HG02798 (cell line): Measurements from ENCODE around the gene KCNT2.
"Not testable (repeated sequence)": the region's sequence is repeated elsewhere in the genome, so short reads cannot be mapped to it uniquely, and the experiment has no call there.

Experiments
- ATAC-seq: cut with Tn5 transposase; IDR thresholded peaks from one replicate; pipeline ENCODE4 v1.9.1; 2021; ENCODE audit warnings: mild to moderate bottlenecking; ENCODE audit not compliant: unreplicated experiment, poor library complexity

The KCNT2 gene

GRCh38 chr1:196608390-196609369 is at the start of gene KCNT2:
Gene KCNT2, minus strand, starts transcription at chr1:196608440. Its CDS starts 131 bp downstream, at chr1:196608309.
- no peak for ATAC-seq

DNA sequence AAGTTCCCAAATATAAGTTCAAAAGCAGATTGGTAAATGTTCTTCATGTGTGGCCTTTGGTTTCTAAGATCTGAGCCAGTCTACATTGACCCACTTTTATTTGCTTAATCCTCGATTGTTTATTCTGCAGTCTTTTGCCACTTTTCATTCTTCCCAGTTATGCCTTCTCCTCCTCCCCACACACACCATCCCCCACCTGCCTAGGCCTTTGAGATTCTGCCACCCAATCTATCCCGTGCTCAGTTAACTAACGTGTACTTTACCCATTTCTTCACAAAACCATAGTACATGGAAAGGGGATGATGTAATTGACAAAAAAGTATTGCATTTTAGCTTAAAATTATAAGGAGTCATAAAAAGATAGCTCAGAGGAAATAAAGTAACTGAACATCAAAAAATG is 47.3 kb upstream of the KCNT2 start:
- no peak for ATAC-seq

GRCh38 chr1:196655071-196655470 is 46.8 kb upstream of the KCNT2 start:
- ATAC-seq = no peak

GRCh38 chr1:196654271-196654670 is 46.0 kb upstream of the KCNT2 start:
- ATAC-seq = no peak

- no peak for ATAC-seq
These were observed 43.5 kb upstream of the KCNT2 start, which contains the start of gene CFH for GRCh38 chr1:196651637-196652215. Gene CFH, plus strand, starts transcription at chr1:196652043. Its CDS starts 75 bp downstream, at chr1:196652118.

DNA sequence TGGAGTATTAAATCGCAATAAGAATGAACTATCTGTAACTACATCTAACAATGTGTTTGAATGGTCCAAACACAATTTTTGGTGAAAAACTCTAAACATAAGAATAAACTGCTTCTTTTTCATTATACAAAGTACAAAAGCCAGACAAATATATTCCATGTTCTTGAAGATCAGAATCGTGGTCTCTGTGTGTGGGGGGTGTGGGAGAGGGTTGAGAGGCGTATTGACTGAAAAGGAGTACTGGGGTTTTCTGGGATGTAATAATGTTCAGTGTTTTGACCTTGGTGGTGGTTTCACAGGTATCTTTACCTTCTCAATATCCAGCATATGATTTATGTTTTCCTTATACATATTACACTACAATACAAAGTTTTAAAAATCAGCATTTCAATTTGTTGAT is 42.8 kb upstream of the KCNT2 start:
- ATAC-seq = no peak

GRCh38 chr1:196650403-196650802 is 42.2 kb upstream of the KCNT2 start:
- no peak for ATAC-seq

DNA sequence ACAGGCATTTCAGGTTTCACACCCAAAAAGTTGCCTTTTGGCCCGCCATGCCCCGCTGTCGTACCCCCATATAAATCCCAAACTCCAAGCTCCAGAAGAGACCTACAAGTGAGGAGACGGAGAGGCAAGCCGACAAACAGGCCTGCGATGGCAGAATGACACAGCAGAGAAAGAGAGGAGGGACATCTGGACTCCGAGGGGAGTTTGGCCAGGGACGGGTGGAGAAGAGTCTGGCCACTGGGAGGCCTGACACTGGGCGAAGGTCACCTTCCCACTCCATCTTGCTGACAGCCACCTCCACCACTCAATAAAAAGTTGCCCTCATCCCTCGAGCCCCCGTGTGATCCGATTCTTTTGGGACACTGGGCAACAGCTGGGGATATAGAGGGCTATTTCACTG is 41.8 kb upstream of the KCNT2 start:
- no peak for ATAC-seq

DNA sequence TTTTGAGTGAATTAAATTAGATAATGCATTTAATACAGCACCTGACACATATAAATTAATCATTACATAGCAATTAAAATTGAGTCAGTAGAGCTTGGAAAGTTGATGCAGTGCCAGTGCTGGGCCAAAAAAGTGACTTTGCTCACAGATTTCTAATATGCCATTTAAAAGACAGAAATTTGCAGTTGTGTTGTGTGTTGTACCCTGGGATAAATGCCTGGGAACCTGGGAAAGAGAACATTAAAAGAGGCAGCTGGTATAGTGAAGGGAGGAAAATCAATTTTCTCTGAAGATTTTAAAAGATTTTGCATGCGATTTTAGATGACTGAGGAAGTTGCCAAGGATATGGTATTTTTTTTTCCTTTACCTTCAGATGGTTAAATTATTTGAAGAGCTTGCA is 32.7 kb upstream of the KCNT2 start:
- ATAC-seq = no peak

GRCh38 chr1:196639291-196639690 is 31.1 kb upstream of the KCNT2 start:
- ATAC-seq = not testable (repeated sequence)

- no peak for ATAC-seq
These were observed 30.2 kb upstream of the KCNT2 start for GRCh38 chr1:196638466-196638865.

DNA sequence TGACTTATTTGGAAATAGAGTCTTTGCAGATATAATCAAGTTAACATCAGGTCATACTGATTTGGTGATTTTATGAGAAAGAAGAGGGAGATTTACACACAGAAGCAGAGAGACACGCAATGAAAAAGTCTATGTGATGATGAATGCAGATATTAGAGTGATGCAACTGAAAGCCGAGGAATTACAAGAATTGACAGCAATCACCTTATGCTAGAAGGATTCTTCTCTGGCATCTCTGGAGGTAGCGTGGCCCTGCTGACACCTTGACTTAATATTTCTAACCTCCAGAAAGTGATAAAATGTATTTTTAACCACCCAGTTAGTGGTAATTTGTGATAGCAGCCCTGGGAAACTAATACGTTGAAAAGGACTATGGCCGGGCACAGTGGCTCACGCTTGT is 29.4 kb upstream of the KCNT2 start:
- no peak for ATAC-seq

DNA sequence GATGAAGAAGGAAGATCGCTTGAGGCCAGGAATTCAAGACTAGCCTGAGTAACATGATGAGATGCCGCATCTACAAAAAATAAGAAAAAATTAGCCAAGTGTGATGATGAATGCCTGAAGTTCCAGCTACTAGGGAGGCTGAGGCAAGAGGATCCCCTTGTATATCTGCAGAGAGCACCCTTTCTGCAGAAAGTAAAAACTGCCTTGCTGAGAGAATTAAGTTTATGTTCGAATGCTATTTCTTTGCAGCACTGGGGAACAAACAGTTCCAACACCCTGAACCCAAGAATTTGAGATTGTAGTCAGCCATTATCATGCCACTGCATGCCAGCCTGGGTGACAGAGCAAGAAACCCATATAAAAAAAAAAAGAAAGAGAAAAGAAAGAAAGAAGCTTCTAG is 20.6 kb upstream of the KCNT2 start:
- no peak for ATAC-seq

- no peak for ATAC-seq
These were observed 14.8 kb upstream of the KCNT2 start for GRCh38 chr1:196623079-196623478.

GRCh38 chr1:196619721-196620120 is 11.5 kb upstream of the KCNT2 start:
- no peak for ATAC-seq

DNA sequence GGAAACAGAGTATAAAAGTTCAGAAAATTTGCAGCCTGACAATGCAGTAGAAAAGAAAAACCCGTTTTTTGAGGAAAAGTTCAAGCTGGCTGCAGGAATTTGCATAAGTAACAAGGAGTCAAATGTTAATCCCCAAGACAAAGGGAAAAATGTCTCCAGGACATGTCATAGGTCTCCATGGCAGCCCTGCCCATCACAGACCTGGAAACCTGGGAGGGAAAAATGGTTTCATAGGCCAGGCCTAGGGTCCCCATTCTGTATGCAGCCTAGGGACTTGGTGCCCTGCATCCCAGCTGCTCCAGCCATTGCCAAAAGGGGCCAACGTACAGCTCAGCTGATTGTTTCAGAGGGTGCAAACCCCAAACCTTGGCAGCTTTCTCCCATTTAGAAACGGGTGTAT is 3.6 kb upstream of the KCNT2 start:
- no peak for ATAC-seq

GRCh38 chr1:196609370-196609737 is 1.1 kb upstream of the KCNT2 start:
- no peak for ATAC-seq

- ATAC-seq = no peak
These were observed 259 bp downstream of the KCNT2 start for GRCh38 chr1:196607981-196608380.

DNA sequence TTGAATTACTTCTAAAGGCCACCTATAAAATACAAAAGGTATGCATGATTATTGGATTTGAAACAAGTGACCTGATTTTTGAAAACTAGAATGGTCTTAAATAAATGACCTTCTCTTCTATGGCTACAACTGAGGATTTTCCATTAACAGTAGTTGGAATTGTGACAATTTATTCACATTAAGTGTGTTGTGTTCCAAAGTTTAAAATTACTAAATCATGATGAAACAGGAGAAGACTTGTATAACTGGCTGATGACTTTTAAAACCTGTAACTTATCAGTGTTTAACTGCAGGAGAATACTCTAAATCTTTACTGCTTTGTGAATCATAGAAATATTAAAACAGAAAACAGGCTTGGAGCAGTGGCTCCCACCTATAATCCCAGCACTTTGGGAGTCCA is 4.6 kb downstream of the KCNT2 start:
- ATAC-seq = no peak

DNA sequence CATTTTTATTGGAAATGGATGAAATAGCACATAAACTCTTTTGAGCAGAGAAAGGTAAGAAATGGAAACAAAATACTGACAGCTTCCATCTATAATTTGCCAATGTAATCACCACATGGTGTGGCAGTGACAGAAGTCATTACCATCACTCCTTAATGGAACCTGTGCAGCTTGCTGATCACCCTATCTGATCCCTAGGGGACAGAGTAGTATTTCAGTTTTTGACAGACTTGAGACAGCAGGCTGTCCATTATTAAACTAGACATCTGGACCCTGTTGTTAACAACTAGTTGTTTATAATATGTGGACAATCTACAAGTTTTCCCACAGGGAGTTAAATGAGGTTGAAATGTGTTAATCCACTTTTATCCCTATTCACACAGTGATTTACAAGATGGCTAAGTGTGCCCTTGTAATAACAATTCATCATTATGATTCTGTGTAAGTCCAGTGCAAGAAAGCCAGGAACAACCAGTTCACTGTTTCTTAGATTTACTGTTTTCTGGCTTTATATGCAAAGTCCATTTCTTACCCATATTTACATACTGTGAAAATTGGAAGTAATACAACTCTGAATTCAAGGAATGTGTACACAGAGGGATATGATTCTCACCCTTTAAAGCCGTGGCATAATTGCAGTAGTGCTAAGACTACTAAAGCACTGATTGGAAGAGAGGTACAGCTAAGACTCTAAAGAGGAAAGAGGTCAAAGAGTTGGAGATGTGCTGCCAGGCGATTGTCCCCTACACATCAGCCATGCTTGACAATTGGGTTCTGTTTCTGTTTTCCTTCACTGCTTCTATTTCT is 9.1 kb downstream of the KCNT2 start:
- ATAC-seq = no peak

DNA sequence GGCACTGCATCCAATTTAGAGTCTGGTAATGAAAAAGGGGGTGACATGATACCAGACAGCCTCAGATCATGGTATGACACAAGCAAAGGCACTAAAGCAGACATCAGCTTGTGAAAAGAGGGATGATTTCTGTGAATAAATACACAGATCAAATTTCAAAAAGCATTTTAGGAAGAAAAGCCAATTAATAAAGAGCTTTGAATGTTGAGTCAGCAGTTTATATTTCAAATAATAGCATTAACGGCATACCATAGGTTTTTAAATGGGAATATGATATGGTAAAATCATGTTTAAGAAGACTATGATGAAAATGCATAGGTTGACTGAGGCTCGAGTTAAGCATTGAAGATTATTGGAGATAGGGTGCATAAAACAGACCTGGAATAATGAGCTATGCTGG is 13.5 kb downstream of the KCNT2 start:
- ATAC-seq = no peak
